ENCODE measurements around the gene B3GNT4. TPM values are rescaled to one million over a fixed set of nuclear protein-coding genes. Genes with fewer than 3 reads are reported as not detected.

Gene B3GNT4
- total and polyA plus RNA-seq, 2 of the 8 experiments (the other 6 are each of a cell fraction or from before 2014, with no cell fraction given): 1.1 to 1.4 TPM

DNA sequence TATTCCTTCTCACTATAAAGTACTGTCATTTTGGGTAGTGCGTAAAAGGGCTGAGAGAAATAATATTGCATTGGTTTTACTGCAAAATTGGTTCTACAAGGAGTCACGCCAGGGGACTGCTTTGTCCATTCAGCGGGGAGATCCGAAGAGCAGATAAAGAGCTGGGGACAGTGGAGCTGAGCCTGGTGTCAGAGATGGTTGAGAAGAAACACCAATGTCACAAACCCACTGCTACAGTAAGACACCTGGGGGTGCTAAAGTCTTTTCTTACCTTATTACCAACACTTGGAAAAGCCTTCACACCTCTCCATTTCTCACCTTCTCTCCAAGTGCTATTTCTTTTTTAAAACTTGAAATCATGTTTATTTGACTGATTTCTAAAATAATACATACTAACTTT, 43.6 kb upstream of the B3GNT4 start:
- Histone ChIP-seq H3K36me3 (ENCODE audit: control insufficient read depth in 2 of 4, insufficient read depth in 4 of 4, low read length in 3 of 4) (no peaks in the 10 kb centered on the region), H3K79me1 (ENCODE audit: low read depth, low read length) (no peaks in the 10 kb centered on the region), H2BK120ac (replicated peaks; ENCODE audit: low read depth, low read length) (no peak overlapping the region), H3K23ac (ENCODE audit: insufficient read length) (no peak overlapping the region), H2BK5ac (ENCODE audit: low read depth, low read length) (no peak overlapping the region), H2BK12ac (ENCODE audit: low read depth, low read length) (no peak overlapping the region), H3K79me2 (ENCODE audit: control insufficient read depth in 1 of 2, insufficient read depth in 2 of 2, low read length in 2 of 2) (no peaks in the 10 kb centered on the region), H3K14ac (ENCODE audit: insufficient read length) (no peak overlapping the region), H3K4ac (replicated peaks; ENCODE audit: insufficient read length, low read depth, low read length) (no peak overlapping the region), H3K9me3 (ENCODE audit: insufficient read depth in 2 of 2, low read depth in 1 of 2, low read length in 1 of 2) (no peaks in the 10 kb centered on the region), H4K5ac (ENCODE audit: insufficient read length, low read depth, low read length) (no peak overlapping the region), H4K8ac (ENCODE audit: extremely low read depth, insufficient read depth, low read length) (no peak overlapping the region), H2AK5ac (ENCODE audit: low read depth, low read length) (no peak overlapping the region), H2BK20ac (ENCODE audit: low read length) (no peak overlapping the region), H3K9ac (replicated peaks in 1 of 4; ENCODE audit: extremely low read depth in 1 of 4, low read depth in 3 of 4, low read length in 3 of 4) (no peak overlapping the region), H2BK15ac (ENCODE audit: low read length) (no peak overlapping the region), H3K27me3 (replicated peaks in 1 of 4; ENCODE audit: control insufficient read depth in 3 of 4, extremely low read depth in 1 of 4, insufficient read depth in 3 of 4, low read length in 3 of 4) (no peaks in the 10 kb centered on the region), H3K27ac (ENCODE audit: low read depth, low read length) (no peak overlapping the region), H2AFZ (ENCODE audit: low read length) (no peak overlapping the region), H4K91ac (replicated peaks; ENCODE audit: insufficient read length, low read length) (no peak overlapping the region), H3K4me2 (ENCODE audit: insufficient read depth in 1 of 2, low read depth in 2 of 2, low read length in 2 of 2) (no peak overlapping the region), H3K4me3 (ENCODE audit: extremely low read depth in 1 of 4, insufficient read depth in 2 of 4, low read depth in 3 of 4, low read length in 4 of 4) (no peak overlapping the region), H4K20me1 (replicated peaks in 1 of 2; ENCODE audit: control insufficient read depth in 1 of 2, insufficient read depth in 2 of 2, low read length in 2 of 2) (no peaks in the 10 kb centered on the region), H3K23me2 (ENCODE audit: low read depth, low read length) (no peaks in the 10 kb centered on the region), H3K4me1 (replicated peaks in 1 of 4; ENCODE audit: control insufficient read depth in 3 of 4, insufficient read depth in 4 of 4, low read length in 3 of 4) (no peaks in the 10 kb centered on the region; a peak in 1 of 7 replicates), H3K56ac (replicated peaks; ENCODE audit: insufficient read length, low read depth, low read length) (no peak overlapping the region), H3K18ac (ENCODE audit: extremely low read depth, low read length) (no peak overlapping the region)
- POLR2A ChIA-PET (ENCODE audit: partially characterized antibody): no interaction called here
- FAIRE-seq: no peak
- no peak for DNase-seq (ENCODE audit: low read depth in 1 of 2, low spot score in 2 of 2)
- 73% methylated on average over 4 of the region's 4 CpGs; no CpG with 5 or more reads in 1 of the 2 experiments for WGBS, 2 experiments (ENCODE audit: extremely low coverage in 1 of 2, insufficient coverage in 1 of 2, insufficient read length in 1 of 2, insufficient replicate concordance in 2 of 2, low coverage in 1 of 2, low lambda C conversion rate in 2 of 2, missing lambda C conversion rate in 1 of 2)
- CTCF ChIA-PET (ENCODE audit: partially characterized antibody): interaction anchor here (0.5 to 2.4 kb wide), 7 partner anchors 8 to 509 kb away, joined by 3 to 16 read pairs (median 3); no protein-coding TSS in a partner anchor
- TF ChIP-seq JUN (IDR thresholded peaks at IDR 0.05; ENCODE audit: low read depth, low read length): no peak
- no peak for TF ChIP-seq HDAC2 (IDR thresholded peaks at IDR 0.05; ENCODE audit: borderline replicate concordance in 1 of 2, low read depth in 2 of 2, low read length in 2 of 2)
- TF ChIP-seq RXRA (IDR thresholded peaks at IDR 0.05; ENCODE audit: insufficient read depth, low read depth, low read length): no peak
- TF ChIP-seq TCF12 (IDR thresholded peaks at IDR 0.05; ENCODE audit: low read depth, low read length): no peak
- peak in 1 of 3 experiments; percentile 21; a peak in 1 of 4 replicates for TF ChIP-seq CTCF (IDR thresholded peaks at IDR 0.05; ENCODE audit: control extremely low read depth in 1 of 3, insufficient read depth in 1 of 3, low read depth in 1 of 3, low read length in 3 of 3)
- TF ChIP-seq POU5F1 (IDR thresholded peaks at IDR 0.05; ENCODE audit: low read depth, low read length): no peak
- no peak for TF ChIP-seq RFX5 (IDR thresholded peaks at IDR 0.05; ENCODE audit: borderline replicate concordance, low read depth, low read length)
- no peak for TF ChIP-seq POLR2A (IDR thresholded peaks at IDR 0.05; ENCODE audit: control extremely low read depth in 1 of 2, low read depth in 2 of 2, low read length in 2 of 2)
- peak; percentile 41 to 50 for TF ChIP-seq RAD21 (IDR thresholded peaks at IDR 0.05 in 1 of 2, conservative IDR thresholded peaks at IDR 0.05 in 1 of 2; ENCODE audit: low read depth in 2 of 2, low read length in 2 of 2)
- TF ChIP-seq, protein P1, sequence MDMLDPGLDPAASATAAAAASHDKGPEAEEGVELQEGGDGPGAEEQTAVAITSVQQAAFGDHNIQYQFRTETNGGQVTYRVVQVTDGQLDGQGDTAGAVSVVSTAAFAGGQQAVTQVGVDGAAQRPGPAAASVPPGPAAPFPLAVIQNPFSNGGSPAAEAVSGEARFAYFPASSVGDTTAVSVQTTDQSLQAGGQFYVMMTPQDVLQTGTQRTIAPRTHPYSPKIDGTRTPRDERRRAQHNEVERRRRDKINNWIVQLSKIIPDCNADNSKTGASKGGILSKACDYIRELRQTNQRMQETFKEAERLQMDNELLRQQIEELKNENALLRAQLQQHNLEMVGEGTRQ (IDR thresholded peaks at IDR 0.05; ENCODE audit: low read length): no peak

All from H1 (cell line).